Activated CD4-positive, alpha-beta memory T cell treated with anti-CD3 and anti-CD28 coated beads, Interleukin-2, amount 10 ng/mL, durations not matched to agents 7 days and 5 days (primary cell): ENCODE results near the gene STK32A. TPM values are rescaled to one million over a fixed set of nuclear protein-coding genes. Genes with fewer than 3 reads are reported as not detected.
"Not testable (repeated sequence)": the region's sequence is repeated elsewhere in the genome, so short reads cannot be mapped to it uniquely, and the experiment has no call there.

Source experiments
- CTCF ChIA-PET: fragments of 350-600 bp; sonication (Branson Sonifier 250); formaldehyde crosslinking; loops from one replicate; lab custom pipeline; 2021; ENCODE audit warnings: antibody characterized with exemption, inconsistent platforms; lab: Charles Lee
- POLR2A ChIA-PET: fragments of 350-600 bp; sonication (Branson Sonifier 250); formaldehyde crosslinking; loops from one replicate; lab custom pipeline; 2021; ENCODE audit warnings: antibody characterized with exemption; lab: Charles Lee
- DNase-seq: peaks from one replicate; pipeline ENCODE4 v3.0.0-alpha.2; 2020
- H3K27ac Mint-ChIP-seq: one replicate; pipeline ENCODE4 v1.8.0; 2021; ENCODE audit warnings: mild to moderate bottlenecking, mixed read lengths
- H3K27me3 Mint-ChIP-seq: one replicate; pipeline ENCODE4 v1.8.0; 2021; ENCODE audit warnings: mixed read lengths
- H3K36me3 Mint-ChIP-seq: one replicate; pipeline ENCODE4 v1.8.0; 2021; ENCODE audit warnings: low read depth, mixed read lengths
- H3K4me1 Mint-ChIP-seq: one replicate; pipeline ENCODE4 v1.8.0; 2021; ENCODE audit warnings: mixed read lengths
- H3K4me3 Mint-ChIP-seq: one replicate; pipeline ENCODE4 v1.8.0; 2021; ENCODE audit warnings: mild to moderate bottlenecking, mixed read lengths
- H3K9me3 Mint-ChIP-seq: one replicate; pipeline ENCODE4 v1.8.0; 2021; ENCODE audit warnings: mixed read lengths
- total RNA-seq, 2 experiments: library from RNA; stranded (reverse); gene quantifications; one replicate each; pipeline ENCODE4 v1.2.3, GENCODE V29; 2021

The STK32A gene
- total RNA-seq, 2 experiments from 2014 or later: not detected

- ChIA-PET POLR2A (no interaction called here), CTCF (no interaction called here)
- H3K4me3 Mint-ChIP-seq: no peak overlapping the region
- no peaks in the 10 kb centered on the region for H3K27me3 Mint-ChIP-seq
- peaks cover 6% of the 10 kb centered on the region for H3K9me3 Mint-ChIP-seq
- no peak for DNase-seq
- no peaks in the 10 kb centered on the region for H3K4me1 Mint-ChIP-seq
- H3K36me3 Mint-ChIP-seq: no peaks in the 10 kb centered on the region
- no peak overlapping the region for H3K27ac Mint-ChIP-seq
These were observed 102.0 kb downstream of the STK32A start for GRCh38 chr5:147336876-147337275.

GRCh38 chr5:147339313-147339712 is 104.5 kb downstream of the STK32A start:
- H3K9me3 Mint-ChIP-seq: peaks cover 6% of the 10 kb centered on the region
- H3K27ac Mint-ChIP-seq: no peak overlapping the region
- DNase-seq: no peak
- no peaks in the 10 kb centered on the region for H3K36me3 Mint-ChIP-seq
- ChIA-PET POLR2A (no interaction called here), CTCF (no interaction called here)
- H3K4me3 Mint-ChIP-seq: no peak overlapping the region
- H3K27me3 Mint-ChIP-seq: no peaks in the 10 kb centered on the region
- no peaks in the 10 kb centered on the region for H3K4me1 Mint-ChIP-seq

GRCh38 chr5:147340941-147341340 is 106.1 kb downstream of the STK32A start:
- CTCF ChIA-PET: no interaction called here
- POLR2A ChIA-PET: no interaction called here
- DNase-seq: no peak
- Mint-ChIP-seq H3K27me3 (no peaks in the 10 kb centered on the region), H3K4me1 (no peaks in the 10 kb centered on the region), H3K36me3 (no peaks in the 10 kb centered on the region), H3K9me3 (peaks cover 6% of the 10 kb centered on the region), H3K4me3 (no peak overlapping the region), H3K27ac (no peak overlapping the region)

- no peak overlapping the region for H3K4me3 Mint-ChIP-seq
- DNase-seq: no peak
- no peaks in the 10 kb centered on the region for H3K36me3 Mint-ChIP-seq
- ChIA-PET CTCF (no interaction called here), POLR2A (no interaction called here)
- H3K27ac Mint-ChIP-seq: no peak overlapping the region
- no peaks in the 10 kb centered on the region for H3K4me1 Mint-ChIP-seq
- H3K27me3 Mint-ChIP-seq: no peaks in the 10 kb centered on the region
- peaks cover 6% of the 10 kb centered on the region for H3K9me3 Mint-ChIP-seq
These were observed 106.5 kb downstream of the STK32A start for GRCh38 chr5:147341345-147341744.

DNA sequence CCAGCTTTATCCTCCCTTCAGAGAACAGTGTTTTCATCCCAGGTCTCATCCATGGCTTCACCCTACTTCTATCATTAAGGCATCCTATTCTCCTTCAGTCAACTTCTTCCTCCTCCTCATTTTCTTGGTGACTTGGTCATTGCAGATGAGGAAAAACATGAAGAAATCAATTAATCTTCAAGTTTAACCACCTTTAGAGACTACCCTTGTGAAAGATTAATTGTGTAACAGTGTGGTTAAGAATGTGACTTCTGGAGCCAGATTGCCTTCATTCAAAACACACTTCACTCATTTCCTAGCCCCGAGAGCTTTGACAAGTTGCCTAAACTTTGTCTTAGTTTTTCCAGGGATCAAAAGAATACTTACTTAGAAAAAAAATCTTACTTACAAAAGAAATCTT is 110.0 kb downstream of the STK32A start:
- H3K27ac Mint-ChIP-seq: no peak overlapping the region
- H3K9me3 Mint-ChIP-seq: no peaks in the 10 kb centered on the region
- no peak overlapping the region for H3K4me3 Mint-ChIP-seq
- no peaks in the 10 kb centered on the region for H3K36me3 Mint-ChIP-seq
- ChIA-PET CTCF (no interaction called here), POLR2A (no interaction called here)
- no peak for DNase-seq
- no peaks in the 10 kb centered on the region for H3K4me1 Mint-ChIP-seq
- no peaks in the 10 kb centered on the region for H3K27me3 Mint-ChIP-seq

- DNase-seq: no peak
- POLR2A ChIA-PET: no interaction called here
- no peaks in the 10 kb centered on the region for H3K27me3 Mint-ChIP-seq
- CTCF ChIA-PET: no interaction called here
- H3K4me3 Mint-ChIP-seq: no peak overlapping the region
- no peak overlapping the region for H3K27ac Mint-ChIP-seq
- no peaks in the 10 kb centered on the region for H3K4me1 Mint-ChIP-seq
- no peaks in the 10 kb centered on the region for H3K36me3 Mint-ChIP-seq
- H3K9me3 Mint-ChIP-seq: no peaks in the 10 kb centered on the region
These were observed 111.3 kb downstream of the STK32A start for GRCh38 chr5:147346006-147346561.

GRCh38 chr5:147348046-147348445 is 113.2 kb downstream of the STK32A start:
- Mint-ChIP-seq H3K9me3 (no peaks in the 10 kb centered on the region), H3K4me1 (no peaks in the 10 kb centered on the region), H3K36me3 (no peaks in the 10 kb centered on the region), H3K4me3 (no peak overlapping the region), H3K27ac (no peak overlapping the region), H3K27me3 (no peaks in the 10 kb centered on the region)
- DNase-seq: no peak
- CTCF ChIA-PET: no interaction called here
- POLR2A ChIA-PET: no interaction called here

GRCh38 chr5:147348451-147348850 is 113.6 kb downstream of the STK32A start:
- H3K4me3 Mint-ChIP-seq: no peak overlapping the region
- no peaks in the 10 kb centered on the region for H3K9me3 Mint-ChIP-seq
- no peaks in the 10 kb centered on the region for H3K36me3 Mint-ChIP-seq
- H3K4me1 Mint-ChIP-seq: no peaks in the 10 kb centered on the region
- no peaks in the 10 kb centered on the region for H3K27me3 Mint-ChIP-seq
- H3K27ac Mint-ChIP-seq: no peak overlapping the region
- ChIA-PET CTCF (no interaction called here), POLR2A (no interaction called here)
- no peak for DNase-seq

DNA sequence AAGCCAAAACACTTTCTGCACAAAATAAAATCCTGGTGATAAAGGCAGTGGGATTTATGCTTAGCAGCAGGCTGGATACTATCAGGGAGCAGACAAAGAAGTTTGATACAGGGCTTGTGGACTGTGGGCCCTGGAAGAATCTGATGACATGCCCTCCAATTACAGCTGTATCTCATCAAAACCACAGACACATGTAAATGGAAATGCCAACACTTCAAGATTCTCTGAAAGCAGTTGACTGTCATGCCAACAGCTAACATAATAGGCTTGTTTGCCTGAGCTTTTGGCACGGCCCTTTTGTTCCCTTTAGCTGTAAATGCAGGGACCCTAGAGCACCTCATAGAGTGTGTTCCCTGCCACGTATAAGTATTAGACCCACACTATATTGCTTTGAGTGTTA is 114.4 kb downstream of the STK32A start:
- no peak overlapping the region for H3K4me3 Mint-ChIP-seq
- H3K4me1 Mint-ChIP-seq: no peaks in the 10 kb centered on the region
- POLR2A ChIA-PET: no interaction called here
- no peak overlapping the region for H3K27ac Mint-ChIP-seq
- H3K36me3 Mint-ChIP-seq: no peaks in the 10 kb centered on the region
- H3K9me3 Mint-ChIP-seq: no peaks in the 10 kb centered on the region
- H3K27me3 Mint-ChIP-seq: no peaks in the 10 kb centered on the region
- no peak for DNase-seq
- CTCF ChIA-PET: no interaction called here

DNA sequence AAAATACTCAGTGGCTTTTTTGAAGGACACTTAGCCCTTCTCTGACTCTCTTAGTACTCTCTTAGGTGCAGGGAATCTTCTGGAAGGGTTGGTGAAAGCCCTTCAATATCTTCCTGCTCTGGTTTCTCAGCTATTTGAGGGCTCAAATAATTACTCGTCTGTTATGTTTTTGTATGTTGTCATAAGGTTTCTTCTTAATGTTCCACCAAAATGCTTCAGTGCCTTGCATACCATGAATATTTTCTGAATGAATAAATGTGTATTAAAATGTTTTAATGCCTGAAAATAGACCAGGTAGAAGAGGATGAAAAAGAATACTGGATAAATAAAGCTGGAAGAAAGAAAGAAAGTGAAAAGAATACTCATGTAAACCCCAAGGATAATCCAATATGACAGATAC is 124.3 kb downstream of the STK32A start:
- POLR2A ChIA-PET: no interaction called here
- DNase-seq: no peak
- Mint-ChIP-seq H3K4me1 (no peaks in the 10 kb centered on the region), H3K4me3 (no peak overlapping the region), H3K9me3 (no peaks in the 10 kb centered on the region), H3K27ac (no peak overlapping the region), H3K27me3 (no peaks in the 10 kb centered on the region), H3K36me3 (no peaks in the 10 kb centered on the region)
- CTCF ChIA-PET: no interaction called here

DNA sequence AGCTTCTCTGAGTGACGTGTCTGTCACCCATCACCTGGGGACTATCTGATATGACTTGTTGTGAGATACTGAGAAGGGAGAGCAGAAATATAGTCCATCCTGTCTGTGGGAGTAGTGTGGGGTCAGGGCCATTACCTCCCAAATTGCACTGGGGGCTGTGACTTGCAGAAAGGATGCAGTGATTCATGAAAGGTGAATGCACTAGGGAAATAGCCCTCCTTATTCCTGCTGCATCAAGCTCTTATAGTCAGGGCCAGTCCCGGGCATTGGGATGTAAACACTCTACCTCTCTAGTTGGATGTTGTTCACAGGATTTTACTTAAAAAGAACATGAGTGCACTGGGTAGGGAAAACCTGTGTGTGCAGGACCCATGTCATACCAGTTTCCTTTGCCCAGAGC is 124.8 kb downstream of the STK32A start:
- no peak overlapping the region for H3K4me3 Mint-ChIP-seq
- H3K9me3 Mint-ChIP-seq: no peaks in the 10 kb centered on the region
- H3K27me3 Mint-ChIP-seq: no peaks in the 10 kb centered on the region
- ChIA-PET POLR2A (no interaction called here), CTCF (no interaction called here)
- no peaks in the 10 kb centered on the region for H3K4me1 Mint-ChIP-seq
- no peak for DNase-seq
- no peak overlapping the region for H3K27ac Mint-ChIP-seq
- H3K36me3 Mint-ChIP-seq: no peaks in the 10 kb centered on the region

DNA sequence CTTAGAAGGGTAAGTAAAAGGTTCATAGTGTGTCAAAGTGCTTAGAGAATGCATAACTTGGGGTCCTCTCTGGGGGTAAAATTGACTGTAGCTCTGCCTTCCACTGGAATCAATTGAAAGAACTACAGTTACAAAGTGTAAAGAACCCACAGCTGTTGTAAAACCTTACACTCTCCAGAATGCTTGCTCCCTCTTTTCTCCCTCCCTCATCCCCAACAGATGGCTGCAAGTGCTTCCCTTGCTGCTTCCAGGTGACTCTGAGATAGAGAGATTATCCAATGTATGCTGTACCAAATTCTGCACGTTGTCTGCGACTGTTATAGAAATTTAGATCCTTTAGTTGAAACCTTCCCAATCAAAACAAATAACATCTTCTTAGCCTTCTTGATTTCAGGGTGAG is 126.0 kb downstream of the STK32A start:
- H3K9me3 Mint-ChIP-seq: no peaks in the 10 kb centered on the region
- H3K27ac Mint-ChIP-seq: no peak overlapping the region
- H3K4me3 Mint-ChIP-seq: no peak overlapping the region
- no peaks in the 10 kb centered on the region for H3K36me3 Mint-ChIP-seq
- ChIA-PET POLR2A (no interaction called here), CTCF (no interaction called here)
- no peaks in the 10 kb centered on the region for H3K4me1 Mint-ChIP-seq
- no peaks in the 10 kb centered on the region for H3K27me3 Mint-ChIP-seq
- no peak for DNase-seq

DNA sequence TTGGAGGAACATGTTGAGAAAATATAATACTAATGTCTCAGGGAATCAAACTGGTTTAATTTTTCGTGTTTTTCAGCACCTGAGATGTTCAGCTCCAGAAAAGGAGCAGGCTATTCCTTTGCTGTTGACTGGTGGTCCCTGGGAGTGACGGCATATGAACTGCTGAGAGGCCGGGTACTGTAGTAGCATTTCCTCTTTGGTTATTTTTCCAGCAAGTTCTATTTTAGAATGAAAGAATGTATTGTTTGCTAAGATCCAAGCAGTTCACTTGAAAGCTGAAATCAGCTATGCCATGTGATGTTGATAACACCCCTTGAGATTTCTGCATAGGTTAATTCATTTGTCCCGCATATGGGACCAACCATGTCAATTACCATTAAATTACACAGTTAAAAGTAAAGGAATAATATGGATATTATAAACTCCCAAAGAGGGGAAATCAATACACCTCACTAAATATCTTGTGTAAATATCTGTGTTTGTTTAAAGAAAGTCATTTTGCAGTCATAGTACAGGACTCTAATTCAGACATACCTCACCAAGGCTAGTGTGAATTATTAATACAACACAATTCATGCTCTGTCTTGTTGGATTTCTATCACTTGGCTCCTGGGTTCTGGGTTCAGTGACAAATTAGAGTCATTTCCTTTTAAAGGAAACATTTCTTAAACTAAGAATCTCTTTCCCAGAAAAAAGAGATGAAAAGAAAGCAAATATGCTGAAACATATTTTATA is 126.8 kb downstream of the STK32A start:
- Mint-ChIP-seq H3K9me3 (no peaks in the 10 kb centered on the region), H3K36me3 (no peaks in the 10 kb centered on the region)

GRCh38 chr5:147367381-147367780 is 132.6 kb downstream of the STK32A start:
- H3K4me1 Mint-ChIP-seq, DNase-seq, H3K36me3 Mint-ChIP-seq, H3K27me3 Mint-ChIP-seq, POLR2A ChIA-PET, H3K9me3 Mint-ChIP-seq, CTCF ChIA-PET, H3K27ac Mint-ChIP-seq, H3K4me3 Mint-ChIP-seq: not testable (repeated sequence)

More for the DNA sequence above, 126.8 kb downstream of the STK32A start:
- Mint-ChIP-seq H3K27me3 (no peaks in the 10 kb centered on the region), H3K27ac (no peak overlapping the region), H3K4me1 (no peaks in the 10 kb centered on the region), H3K4me3 (no peak overlapping the region)
- POLR2A ChIA-PET: no interaction called here
- CTCF ChIA-PET: no interaction called here
- DNase-seq: no peak
